HG02610 (cell line): Measurements from ENCODE around the gene PCSK4.
"Not testable (repeated sequence)": the region's sequence is repeated elsewhere in the genome, so short reads cannot be mapped to it uniquely, and the experiment has no call there.

Experiments
- ATAC-seq: cut with Tn5 transposase; IDR thresholded peaks from one replicate; pipeline ENCODE4 v1.9.1; 2021; ENCODE audit warnings: mild to moderate bottlenecking, moderate library complexity; ENCODE audit not compliant: unreplicated experiment

The PCSK4 gene

DNA sequence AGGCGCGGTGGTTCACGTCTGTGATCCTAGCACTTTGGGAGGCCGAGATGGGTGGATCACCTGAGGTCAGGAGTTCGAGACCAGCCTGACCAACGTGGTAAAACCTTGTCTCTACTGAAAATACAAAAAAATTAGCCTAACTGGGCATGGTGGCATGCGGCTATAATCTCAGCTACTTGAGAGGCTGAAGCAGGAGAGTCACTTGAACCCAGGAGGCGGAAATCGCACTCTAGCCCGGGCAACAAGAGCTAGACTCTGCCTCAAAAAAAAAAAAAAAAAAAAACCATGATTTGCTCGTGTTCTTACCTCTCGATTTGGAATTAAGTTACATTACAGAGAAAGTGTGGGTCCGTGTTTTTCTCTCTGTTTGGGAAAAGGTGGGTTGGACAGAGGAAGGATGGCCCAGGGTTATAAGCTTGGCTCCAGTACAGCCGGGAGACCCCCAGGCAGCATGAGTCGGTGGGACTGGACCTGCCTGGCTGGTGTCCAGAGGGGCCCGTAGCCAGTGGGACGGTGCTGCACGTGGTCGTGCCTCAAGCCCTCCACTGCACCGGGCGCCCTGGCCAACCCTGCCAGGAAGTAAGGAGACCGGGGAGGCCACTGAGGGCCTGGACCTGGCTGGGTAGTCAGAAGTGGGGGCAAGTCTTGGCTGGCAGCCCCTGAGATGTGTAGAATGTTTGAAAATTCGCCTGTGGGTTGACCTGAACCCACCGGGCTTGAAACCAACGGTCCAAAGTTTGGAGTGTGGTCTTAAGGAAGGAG is 48.3 kb downstream of the PCSK4 start:
- no peak for ATAC-seq

DNA sequence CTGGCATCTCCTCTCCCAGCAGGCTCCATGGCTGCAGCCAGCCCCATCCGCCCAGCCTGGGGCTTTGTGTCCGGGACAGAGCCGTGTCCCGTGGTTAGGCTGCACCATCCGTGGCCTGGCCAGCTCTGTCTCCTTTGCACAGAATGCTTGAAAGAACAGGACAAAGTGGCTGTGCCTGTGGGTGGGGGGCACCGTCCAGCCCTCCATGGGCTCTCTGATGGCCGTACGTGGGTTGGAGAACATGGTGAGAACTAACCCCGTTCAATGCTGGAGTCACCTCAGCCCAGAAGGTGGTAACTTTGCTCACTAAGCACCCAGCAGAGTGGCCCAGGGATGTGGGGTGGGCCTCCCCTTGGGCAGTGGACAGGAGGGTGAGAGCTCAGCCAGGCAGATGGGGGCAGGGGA is 49.1 kb downstream of the PCSK4 start:
- ATAC-seq: no peak

DNA sequence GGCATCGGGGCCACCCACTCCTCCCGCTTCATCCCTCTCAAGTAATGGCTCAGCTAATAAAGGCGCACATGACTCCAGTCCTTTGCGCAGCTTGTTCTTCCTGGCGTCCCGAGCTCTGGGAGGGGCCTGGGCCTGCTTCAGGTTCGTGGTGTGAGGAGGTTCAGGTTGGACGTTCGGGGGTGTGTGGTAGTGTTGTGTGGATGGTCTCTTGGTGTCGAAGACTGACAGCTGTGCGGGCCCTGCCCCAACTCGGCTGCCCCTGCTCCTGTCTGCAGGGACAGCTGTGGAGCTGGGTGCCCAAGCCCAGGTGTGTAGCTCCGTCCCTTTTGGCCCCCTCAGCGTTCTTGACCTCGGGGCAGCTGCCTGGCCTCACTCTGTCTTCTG is 49.7 kb downstream of the PCSK4 start:
- ATAC-seq: no peak

DNA sequence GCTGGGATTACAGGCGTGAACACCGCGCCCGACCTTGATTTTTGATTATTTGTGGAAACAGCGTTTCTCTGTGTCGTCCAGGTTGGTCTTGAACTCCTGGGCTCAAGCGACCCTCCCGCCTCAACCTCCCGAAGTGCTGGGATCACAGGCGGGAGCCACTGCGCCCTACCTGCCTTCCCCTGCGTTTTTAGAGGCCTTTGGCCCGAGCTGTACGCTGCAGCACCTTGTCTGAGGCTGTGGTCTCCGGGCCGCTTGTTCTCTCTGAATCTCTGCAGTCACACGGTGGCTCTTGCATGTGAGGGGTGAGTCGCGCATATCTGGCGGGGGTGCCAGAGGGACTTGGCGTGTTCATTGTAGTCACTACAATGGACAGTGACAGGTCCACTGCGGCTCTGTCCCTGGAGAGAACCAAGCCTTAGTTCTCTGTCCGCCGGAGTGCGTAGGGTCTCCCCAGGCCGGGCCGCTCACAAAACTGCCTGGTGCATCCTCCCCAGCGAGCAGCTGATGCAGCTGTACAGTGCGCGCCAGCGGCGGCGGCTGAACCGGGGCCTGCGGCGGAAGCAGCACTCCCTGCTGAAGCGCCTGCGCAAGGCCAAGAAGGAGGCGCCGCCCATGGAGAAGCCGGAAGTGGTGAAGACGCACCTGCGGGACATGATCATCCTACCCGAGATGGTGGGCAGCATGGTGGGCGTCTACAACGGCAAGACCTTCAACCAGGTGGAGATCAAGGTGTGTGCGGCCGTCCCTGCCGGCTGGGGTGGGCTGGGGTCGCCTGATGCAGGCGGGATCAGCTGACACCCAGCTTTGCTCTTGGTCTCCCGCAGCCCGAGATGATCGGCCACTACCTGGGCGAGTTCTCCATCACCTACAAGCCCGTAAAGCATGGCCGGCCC is 50.4 kb downstream of the PCSK4 start:
- ATAC-seq: not testable (repeated sequence)

DNA sequence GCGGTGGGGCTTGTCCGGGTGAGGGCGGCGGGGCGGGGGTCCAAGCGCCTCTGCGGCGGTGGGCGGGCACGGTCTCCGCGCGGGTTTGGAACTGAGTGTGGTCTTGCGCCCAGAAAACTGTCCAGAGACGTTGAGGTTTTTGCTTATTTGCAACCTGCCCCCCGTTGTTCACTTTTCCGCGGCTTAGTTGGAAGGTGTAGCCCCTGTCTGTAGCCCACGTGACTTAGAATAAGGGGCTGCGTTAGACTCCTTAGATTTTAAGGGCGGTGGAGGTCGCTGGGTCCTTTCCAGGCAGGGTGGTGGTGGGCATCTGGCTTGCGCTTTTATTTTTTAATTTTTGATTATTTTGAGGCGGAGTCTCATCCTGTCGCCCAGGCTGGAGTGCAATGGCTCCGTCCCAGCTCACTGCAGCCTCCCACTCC is 51.2 kb downstream of the PCSK4 start:
- no peak for ATAC-seq

DNA sequence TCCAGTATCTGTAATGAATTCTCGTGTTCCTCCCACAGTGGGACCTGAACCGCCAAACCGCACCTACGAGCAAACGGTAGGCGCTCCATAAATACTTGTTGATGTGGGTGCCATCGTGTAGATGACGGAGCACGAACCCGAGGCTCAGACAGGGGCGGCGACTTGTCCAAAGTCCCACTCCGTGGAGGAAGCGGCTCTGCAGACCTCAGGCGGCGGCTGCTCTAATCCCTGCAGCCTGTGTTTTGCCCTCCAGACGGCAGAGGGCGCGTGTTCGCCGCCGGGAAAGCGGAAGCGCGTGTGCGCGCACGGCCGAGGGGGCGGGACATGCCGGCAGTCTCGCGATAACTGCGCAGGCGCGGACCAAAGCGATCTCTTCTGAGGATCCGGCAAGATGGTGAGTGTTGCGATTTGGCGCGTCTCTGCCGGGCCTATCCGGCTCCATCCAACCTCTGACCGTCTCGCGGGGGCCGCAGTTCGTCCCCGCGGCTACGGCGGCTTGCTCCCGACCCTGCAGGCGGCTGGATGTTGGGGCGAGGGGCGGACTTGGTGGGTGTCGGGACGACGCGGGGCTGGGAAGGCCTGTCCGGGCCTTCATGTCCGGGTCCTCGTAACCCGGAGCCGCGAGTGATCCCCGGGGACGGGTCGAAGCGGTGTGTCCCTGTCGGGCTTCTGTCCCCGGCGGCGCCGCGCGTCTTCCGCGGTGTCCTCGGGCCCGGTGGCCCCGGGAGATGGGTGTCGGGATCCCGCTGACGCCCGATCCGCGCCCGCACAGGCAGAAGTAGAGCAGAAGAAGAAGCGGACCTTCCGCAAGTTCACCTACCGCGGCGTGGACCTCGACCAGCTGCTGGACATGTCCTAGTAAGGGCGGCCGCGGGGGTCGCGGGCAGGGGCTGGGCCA is 51.9 kb downstream of the PCSK4 start, which contains the start of gene RPS15:
TSS of gene RPS15 (plus strand) at position 362 of the 898 bp plus-strand sequence. CDS start at position 392, 30 bp downstream.
- ATAC-seq: peak; percentile 64

DNA sequence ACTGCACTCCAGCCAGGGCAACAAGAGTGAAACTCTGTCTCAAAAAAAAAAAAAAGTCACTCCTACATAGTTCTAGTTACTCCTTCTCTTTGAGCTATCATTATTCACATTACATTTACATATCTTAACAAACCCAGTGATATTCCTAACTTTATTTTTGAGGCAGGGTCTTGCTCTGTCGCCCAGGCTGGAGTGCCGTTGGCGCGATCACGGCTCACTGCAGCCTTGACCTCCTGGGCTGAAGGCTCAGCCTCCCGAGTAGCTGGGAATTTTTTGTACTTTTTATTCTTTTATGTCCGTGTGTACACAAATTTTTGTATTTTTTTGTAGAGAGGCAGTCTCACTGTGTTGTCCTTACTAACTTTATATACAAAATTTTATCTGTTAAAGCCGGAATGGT is 52.5 kb downstream of the PCSK4 start:
- ATAC-seq: no peak

DNA sequence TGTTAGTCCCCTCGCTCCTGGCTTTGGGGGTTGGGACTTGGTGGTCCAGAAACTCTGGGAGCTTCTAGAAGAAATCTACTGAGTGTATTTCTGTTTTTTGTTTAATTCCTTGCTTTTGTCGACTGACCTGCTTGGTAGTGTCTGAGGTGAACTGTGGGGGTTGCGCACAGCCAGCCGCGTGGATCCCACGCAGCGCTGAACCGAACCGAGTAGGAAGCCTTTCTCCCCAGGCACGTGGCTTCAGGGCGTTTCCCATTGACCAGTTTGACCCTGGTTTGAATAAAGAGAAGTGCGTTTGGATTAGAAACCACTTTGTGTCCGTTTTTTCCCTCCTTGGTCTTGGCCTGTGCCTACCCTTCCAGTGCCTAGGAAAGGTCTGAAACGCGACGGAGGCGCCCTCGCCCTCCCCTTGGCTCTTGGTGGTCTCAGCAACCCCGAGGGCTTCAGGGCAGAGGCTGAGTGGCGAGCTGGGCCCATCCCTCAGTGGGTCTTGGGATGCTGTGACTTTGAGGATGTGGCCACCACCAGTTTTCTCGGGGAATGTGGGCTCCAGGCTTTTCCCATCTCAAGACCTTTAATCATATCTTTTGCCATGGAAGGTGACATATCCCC is 54.7 kb downstream of the PCSK4 start:
- no peak for ATAC-seq

DNA sequence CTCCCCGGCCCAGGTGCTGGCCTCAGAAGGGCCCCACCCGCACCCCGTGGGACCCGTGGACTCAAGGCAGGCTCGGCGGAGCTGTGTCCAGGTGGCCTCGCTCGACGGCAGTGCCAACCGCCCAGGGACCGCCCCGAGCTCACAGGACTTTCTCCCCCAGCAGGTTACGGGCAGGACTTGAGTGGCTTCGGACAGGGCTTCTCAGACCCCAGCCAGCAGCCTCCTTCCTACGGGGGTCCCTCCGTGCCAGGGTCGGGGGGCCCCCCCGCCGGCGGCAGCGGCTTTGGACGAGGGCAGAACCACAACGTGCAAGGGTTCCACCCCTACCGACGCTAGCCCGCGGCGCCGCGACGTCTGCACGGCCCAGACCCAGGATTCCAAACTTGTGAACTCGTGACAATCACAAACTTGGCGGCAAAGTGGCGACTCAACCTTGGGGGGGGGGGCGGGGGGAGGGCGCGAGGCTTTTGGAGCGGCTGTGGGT is 55.5 kb downstream of the PCSK4 start:
- no peak for ATAC-seq

DNA sequence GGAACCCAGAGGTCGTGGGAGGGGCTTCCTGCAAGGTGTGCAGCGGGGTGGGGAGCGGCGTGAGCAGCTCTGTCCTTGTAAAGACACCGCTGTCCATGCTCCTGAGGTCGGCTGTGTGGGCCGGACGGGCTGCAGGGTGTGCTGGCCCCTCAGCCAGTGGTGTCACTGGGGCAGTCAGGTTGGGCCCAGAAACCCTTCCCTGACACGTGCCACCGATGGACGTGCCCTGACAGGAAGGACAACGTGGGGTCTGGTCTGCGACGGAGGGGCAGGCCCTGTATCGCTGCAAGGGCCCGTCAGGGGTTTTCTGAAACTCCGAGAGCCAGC is 56.1 kb downstream of the PCSK4 start:
- no peak for ATAC-seq

DNA sequence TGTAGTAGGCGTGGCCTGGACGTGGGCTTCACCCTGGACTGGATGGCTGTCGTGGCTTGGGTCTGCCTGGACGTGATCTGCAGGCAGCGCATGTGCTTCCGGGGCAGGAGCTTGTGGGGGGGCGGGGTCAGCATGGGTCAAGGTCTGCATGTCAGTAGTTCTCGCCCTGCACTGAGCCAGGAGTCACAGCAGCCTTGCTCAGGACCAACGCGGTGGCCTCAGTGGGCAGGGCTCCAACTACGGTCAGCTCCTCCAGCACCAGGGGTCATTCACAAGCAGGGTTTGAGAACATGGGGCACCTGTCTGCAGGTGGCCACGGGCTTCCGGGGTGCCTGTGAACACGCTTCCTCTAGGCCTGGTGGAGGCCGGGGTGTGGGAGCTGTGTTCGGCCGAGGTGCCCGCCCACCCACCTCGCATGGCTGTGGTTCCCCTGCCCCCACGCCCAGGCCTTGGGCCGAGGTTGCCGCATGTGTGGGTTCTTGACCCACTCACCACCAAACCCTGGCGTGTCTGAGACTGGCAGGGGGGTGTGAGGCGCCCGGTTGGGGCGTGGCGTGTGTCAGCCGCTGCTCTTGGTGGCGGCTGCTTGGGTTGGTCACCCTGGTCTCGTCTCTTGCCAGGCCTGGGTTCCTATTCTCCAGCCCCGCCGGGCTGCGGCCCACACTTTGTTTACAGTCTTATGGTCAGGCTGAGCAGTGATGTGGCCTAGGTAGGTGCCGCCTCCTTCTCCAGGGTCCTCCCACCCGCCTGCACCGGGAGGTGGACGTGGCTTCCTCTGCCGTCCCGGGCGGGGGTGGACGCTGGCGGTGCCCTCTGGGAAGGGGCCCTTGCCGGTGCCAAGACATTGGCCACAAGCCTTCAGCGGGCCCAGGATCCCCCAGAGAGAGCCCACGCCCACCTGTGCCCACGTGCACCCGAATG is 56.8 kb downstream of the PCSK4 start:
- no peak for ATAC-seq

DNA sequence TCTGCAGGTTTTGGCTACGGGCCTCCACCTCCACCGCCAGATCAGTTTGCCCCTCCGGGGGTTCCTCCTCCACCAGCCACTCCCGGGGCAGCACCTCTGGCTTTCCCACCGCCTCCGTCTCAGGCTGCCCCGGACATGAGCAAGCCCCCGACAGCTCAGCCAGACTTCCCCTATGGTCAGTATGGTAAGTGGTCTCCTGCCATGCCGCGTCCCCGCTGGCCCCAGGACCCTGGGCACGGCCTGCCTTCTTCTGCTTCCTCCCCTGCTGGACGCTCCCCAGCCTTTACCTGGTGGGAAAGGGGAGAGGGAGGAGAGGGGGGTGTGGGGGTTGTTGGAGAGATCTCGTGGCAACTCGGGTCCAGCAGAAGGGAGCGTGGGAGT is 57.7 kb downstream of the PCSK4 start:
- no peak for ATAC-seq

DNA sequence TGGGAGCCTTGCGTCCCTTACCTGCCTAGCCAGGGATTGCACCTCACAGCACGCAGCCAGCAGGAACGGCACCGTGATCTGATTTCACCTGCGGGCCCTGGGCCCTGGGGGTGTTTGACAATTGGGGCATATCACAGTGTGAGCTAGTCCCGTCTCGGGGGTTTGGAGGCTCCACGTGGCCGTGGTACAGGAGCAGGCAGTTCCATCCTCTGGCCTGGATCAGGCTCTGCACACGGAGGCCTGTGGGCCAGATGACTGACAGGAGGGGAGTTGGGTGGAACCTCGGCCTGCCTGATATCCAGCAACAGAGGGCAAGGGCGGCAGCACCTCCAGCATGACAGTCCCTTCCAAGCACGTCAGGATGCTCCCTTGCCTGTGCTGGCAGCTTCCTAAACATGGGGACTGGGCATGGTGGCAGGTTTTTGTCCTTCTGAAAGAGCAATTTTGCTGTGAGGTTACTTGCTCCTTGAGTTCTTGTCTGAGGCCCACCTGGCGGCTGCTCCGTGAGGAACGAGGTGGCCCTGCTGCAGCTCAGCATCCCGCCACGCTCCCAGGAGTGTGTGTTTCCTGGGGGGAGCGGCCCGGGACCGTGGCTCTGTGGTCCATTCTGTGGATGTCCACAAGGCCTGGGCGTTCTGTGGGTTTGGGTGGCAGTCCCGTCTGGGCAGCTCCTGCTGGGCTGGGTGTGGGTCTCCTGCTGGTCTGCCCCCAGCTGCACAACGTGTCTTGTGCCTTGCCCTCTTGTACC is 58.2 kb downstream of the PCSK4 start:
- no peak for ATAC-seq
